GM23248 (cell line): ENCODE data around the gene HNRNPM. TPM values are rescaled to one million over a fixed set of nuclear protein-coding genes. Genes with fewer than 3 reads are reported as not detected.

Experiments used
- DNase-seq: peaks from one replicate; pipeline ENCODE4 v3.0.0-alpha.2; 2015
- H2AFZ ChIP-seq: fragments of 200-600 bp; sonication (generic); 2 replicates; pipeline ENCODE4 v1.6.1; 2016; ENCODE audit warnings: antibody characterized with exemption
- H3F3A ChIP-seq: fragments of 200-600 bp; sonication (generic); 2 replicates; pipeline ENCODE4 v1.6.1; 2016; ENCODE audit warnings: mild to moderate bottlenecking, antibody characterized with exemption, mixed run types; ENCODE audit not compliant: insufficient read depth
- H3K27ac ChIP-seq: fragments of 200-600 bp; sonication (generic); 2 replicates; pipeline ENCODE4 v1.5.1; 2016; ENCODE audit warnings: mild to moderate bottlenecking
- H3K27me3 ChIP-seq: fragments of 200-600 bp; sonication (generic); replicated peaks from 2 replicates; pipeline ENCODE4 v1.6.1; 2016; ENCODE audit warnings: mild to moderate bottlenecking; ENCODE audit not compliant: insufficient read depth
- H3K36me3 ChIP-seq: fragments of 200-600 bp; sonication (generic); 2 replicates; pipeline ENCODE4 v1.6.1; 2016; ENCODE audit warnings: low read depth, mild to moderate bottlenecking
- H3K4me1 ChIP-seq: fragments of 200-600 bp; sonication (generic); 2 replicates; pipeline ENCODE4 v1.6.1; 2016; ENCODE audit warnings: mild to moderate bottlenecking; ENCODE audit not compliant: insufficient read depth
- H3K4me2 ChIP-seq: fragments of 200-600 bp; sonication (generic); one replicate; pipeline ENCODE4 v1.6.1; 2016; ENCODE audit warnings: mild to moderate bottlenecking; ENCODE audit not compliant: unreplicated experiment
- H3K4me3 ChIP-seq: fragments of 200-600 bp; sonication (generic); 2 replicates; pipeline ENCODE4 v1.5.1; 2016; ENCODE audit warnings: mild to moderate bottlenecking
- H3K79me2 ChIP-seq: fragments of 200-600 bp; sonication (generic); 2 replicates; pipeline ENCODE4 v1.6.1; 2016; ENCODE audit warnings: mild to moderate bottlenecking; ENCODE audit not compliant: insufficient read depth
- H3K9ac ChIP-seq: fragments of 200-600 bp; sonication (generic); 2 replicates; pipeline ENCODE4 v1.6.1; 2016; ENCODE audit warnings: mild to moderate bottlenecking
- H3K9me2 ChIP-seq: fragments of 200-600 bp; sonication (generic); 2 replicates; pipeline ENCODE4 v1.6.1; 2016; ENCODE audit warnings: mixed run types, mild to moderate bottlenecking, moderate library complexity; ENCODE audit not compliant: insufficient read depth
- H3K9me3 ChIP-seq: fragments of 200-600 bp; sonication (generic); one replicate; pipeline ENCODE4 v1.6.1; 2017; ENCODE audit warnings: low read depth
- H4K20me1 ChIP-seq: fragments of 200-600 bp; sonication (generic); 2 replicates; pipeline ENCODE4 v1.6.0; 2016; ENCODE audit not compliant: insufficient read depth
- EZH2 ChIP-seq: fragments of 200-600 bp; sonication (generic); IDR thresholded peaks from 2 replicates; pipeline ENCODE4 v1.6.1; 2018; ENCODE audit warnings: antibody characterized with exemption, mild to moderate bottlenecking; ENCODE audit not compliant: insufficient read depth, poor library complexity, severe bottlenecking
- EZH2phosphoT487 ChIP-seq: fragments of 200-600 bp; sonication (generic); IDR thresholded peaks from 2 replicates; pipeline ENCODE4 v1.6.1; 2018; ENCODE audit warnings: antibody characterized with exemption, moderate library complexity, mild to moderate bottlenecking, low read depth; ENCODE audit not compliant: insufficient read depth
- WGBS, 2 experiments: methylation state at CpG; one replicate each; pipeline ENCODE4 v1.1.6; 2015 to 2017; ENCODE audit warnings: low lambda C conversion rate in 2 of 2, low coverage in 1 of 2; ENCODE audit errors: missing lambda C conversion rate in 2 of 2; 5-methylcytosine and 5-hydroxymethylcytosine counted together
- in situ Hi-C: fragments of 300-500 bp; cut with MboI; formaldehyde crosslinking; loops from 2 replicates; pipeline ENCODE4 v1.15.0; 2020
- polyA plus RNA-seq: library from polyadenylated mRNA; unstranded; fragments of >200 nt; fragmentation: Nextera tagmentation; extraction: Ambion mirVana; gene quantifications from 2 replicates; pipeline ENCODE4 v1.2.1, GENCODE V29; 2016
- total RNA-seq: library from RNA; depleted of rRNA; stranded (reverse); fragments of >200 nt; shearing (Covaris generic); gene quantifications from 2 replicates; pipeline ENCODE4 v1.2.3, GENCODE V29; 2014; rRNA removed

Gene HNRNPM
- total and polyA plus RNA-seq, 2 experiments from 2014 or later: 71.0 to 116 TPM

DNA sequence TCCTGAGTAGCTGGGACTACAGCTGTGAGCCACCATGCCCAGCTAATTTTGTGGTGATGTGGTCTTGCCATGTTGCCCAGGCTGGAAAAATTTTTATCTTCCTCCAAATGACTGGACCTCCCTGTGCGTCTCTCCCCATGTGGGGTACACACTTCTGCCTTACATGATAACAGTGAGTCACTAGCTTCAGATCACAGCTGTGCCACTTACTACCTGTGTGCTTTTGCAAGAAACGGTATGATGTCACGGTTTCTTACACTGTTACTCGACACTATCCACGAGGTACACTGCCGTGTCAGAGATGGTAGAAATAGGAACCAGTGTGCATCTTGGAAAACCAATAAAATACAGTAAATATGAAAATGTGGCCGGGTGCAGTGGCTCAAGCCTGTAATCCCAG is 86.7 kb downstream of the HNRNPM start:
- WGBS, 2 experiments: 56 to 57% methylated on average over 7 of the region's 7 CpGs
- H4K20me1 ChIP-seq: 0 out of 2 replicates have a peak, but pooled peaks cover 7% of the 10 kb centered on the region
- H2AFZ ChIP-seq: no peak overlapping the region
- no peaks in the 10 kb centered on the region for H3F3A ChIP-seq
- H3K4me2 ChIP-seq: no peak overlapping the region
- no peaks in the 10 kb centered on the region for H3K9me2 ChIP-seq
- no peaks in the 10 kb centered on the region for H3K27me3 ChIP-seq
- H3K79me2 ChIP-seq: peaks cover 12% of the 10 kb centered on the region; the same call in 1 of the 2 replicates
- no peaks in the 10 kb centered on the region for H3K36me3 ChIP-seq
- no peak overlapping the region for H3K9ac ChIP-seq
- H3K9me3 ChIP-seq: no peaks in the 10 kb centered on the region
- no peak overlapping the region for H3K4me3 ChIP-seq
- DNase-seq: no peak
- no peak overlapping the region for H3K27ac ChIP-seq
- in situ Hi-C loops: no loop called here
- H3K4me1 ChIP-seq: no peaks in the 10 kb centered on the region
- no peak for TF ChIP-seq EZH2
- no peak for TF ChIP-seq EZH2phosphoT487

DNA sequence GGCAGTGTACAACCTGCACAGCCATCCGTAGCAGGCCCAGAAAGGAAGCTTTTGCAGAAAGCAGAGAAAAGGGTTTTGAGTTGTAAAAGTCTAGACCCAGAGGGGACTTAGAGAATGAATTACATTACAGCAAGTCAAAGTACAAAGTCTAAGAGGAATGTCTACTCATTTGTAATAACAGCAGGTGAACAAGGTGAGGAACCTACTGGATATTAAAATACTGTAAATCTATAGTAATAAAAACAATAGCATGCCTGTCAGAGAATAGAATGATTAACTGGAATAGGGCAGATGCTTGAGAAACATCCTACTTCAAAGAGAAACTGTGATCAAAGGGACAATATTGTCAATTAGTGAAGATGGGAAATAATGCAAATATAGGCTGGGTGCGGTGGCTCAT is 87.5 kb downstream of the HNRNPM start:
- TF ChIP-seq EZH2phosphoT487 (no peak), EZH2 (no peak)
- H3K27ac ChIP-seq: no peak overlapping the region
- no peak overlapping the region for H3K4me2 ChIP-seq
- H3F3A ChIP-seq: no peaks in the 10 kb centered on the region
- in situ Hi-C loops: no loop called here
- no peak for DNase-seq
- no peaks in the 10 kb centered on the region for H3K9me2 ChIP-seq
- H4K20me1 ChIP-seq: 0 out of 2 replicates have a peak, but pooled peaks cover 7% of the 10 kb centered on the region
- no peak overlapping the region for H2AFZ ChIP-seq
- H3K9ac ChIP-seq: no peak overlapping the region
- H3K9me3 ChIP-seq: no peaks in the 10 kb centered on the region
- no peak overlapping the region for H3K4me3 ChIP-seq
- H3K27me3 ChIP-seq: no peaks in the 10 kb centered on the region
- peaks cover 5% of the 10 kb centered on the region; the same call in 1 of the 2 replicates for H3K79me2 ChIP-seq
- no peaks in the 10 kb centered on the region for H3K4me1 ChIP-seq
- H3K36me3 ChIP-seq: no peaks in the 10 kb centered on the region
- 84 to 89% methylated on average over 2 of the region's 2 CpGs for WGBS, 2 experiments

DNA sequence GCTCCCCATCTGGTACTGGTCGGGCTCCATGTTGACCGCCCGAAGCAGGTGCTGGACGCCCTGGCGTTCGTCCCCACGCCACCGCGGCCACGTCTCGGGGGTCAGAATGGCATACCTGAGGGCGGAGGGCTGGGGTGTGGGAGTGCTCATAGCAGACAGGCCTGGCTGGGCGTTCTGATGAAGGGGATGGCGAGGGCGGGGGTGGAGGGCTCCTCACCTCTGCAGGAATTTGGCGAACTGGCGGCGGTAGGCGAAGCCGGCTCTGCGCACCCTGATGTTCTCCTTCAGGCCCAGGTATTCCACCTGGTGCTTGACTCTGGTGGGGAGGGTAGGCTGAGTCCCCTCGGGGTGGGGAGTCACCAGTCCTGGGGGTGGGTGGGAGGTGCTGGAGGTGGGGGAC is 91.5 kb downstream of the HNRNPM start:
- Histone ChIP-seq H3K27me3 (no peaks in the 10 kb centered on the region), H3K36me3 (no peaks in the 10 kb centered on the region), H3K9ac (no peak overlapping the region), H3F3A (no peaks in the 10 kb centered on the region; the same call in 1 of the 2 replicates), H3K79me2 (no peaks in the 10 kb centered on the region), H3K4me1 (peaks cover 6% of the 10 kb centered on the region), H3K4me3 (no peak overlapping the region), H3K27ac (no peak overlapping the region), H2AFZ (no peak overlapping the region), H3K9me2 (no peaks in the 10 kb centered on the region), H3K9me3 (no peaks in the 10 kb centered on the region), H3K4me2 (no peak overlapping the region), H4K20me1 (no peaks in the 10 kb centered on the region)
- no peak for DNase-seq
- no peak for TF ChIP-seq EZH2phosphoT487
- no peak for TF ChIP-seq EZH2
- 75 to 78% methylated on average over 18 to 22 of the region's 22 CpGs for WGBS, 2 experiments
- in situ Hi-C loops: no loop called here

DNA sequence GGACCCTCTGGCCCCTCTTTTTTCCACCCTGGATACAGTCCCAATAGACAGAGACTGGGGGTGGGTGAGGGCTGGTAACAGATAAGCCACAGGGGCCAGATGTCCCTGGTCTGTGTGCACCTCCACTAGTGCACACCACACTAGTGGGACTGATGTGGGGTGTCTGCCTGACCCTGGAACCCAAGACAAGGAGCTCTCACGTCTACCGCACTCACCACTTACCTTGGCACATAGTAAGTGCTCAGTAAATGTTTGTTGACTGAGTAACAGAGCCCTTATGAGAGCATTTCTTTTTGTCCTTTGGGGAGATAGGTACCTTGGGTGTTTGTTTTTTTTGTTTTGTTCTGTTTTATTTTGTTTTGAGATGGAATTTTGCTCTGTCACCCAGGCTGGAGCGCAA is 92.3 kb downstream of the HNRNPM start:
- Histone ChIP-seq H3K36me3 (no peaks in the 10 kb centered on the region), H3K4me1 (peaks cover 6% of the 10 kb centered on the region), H2AFZ (no peak overlapping the region), H3K9me2 (no peaks in the 10 kb centered on the region), H3K9me3 (no peaks in the 10 kb centered on the region), H3K4me2 (no peak overlapping the region), H3K4me3 (no peak overlapping the region), H3K79me2 (no peaks in the 10 kb centered on the region), H3K27me3 (no peaks in the 10 kb centered on the region), H3K27ac (no peak overlapping the region), H3K9ac (no peak overlapping the region), H3F3A (no peaks in the 10 kb centered on the region; the same call in 1 of the 2 replicates), H4K20me1 (no peaks in the 10 kb centered on the region)
- TF ChIP-seq EZH2 (no peak), EZH2phosphoT487 (no peak)
- no peak for DNase-seq
- 86 to 90% methylated on average over 3 of the region's 3 CpGs for WGBS, 2 experiments
- in situ Hi-C loops: no loop called here

Other genes starting within 250 kb of the HNRNPM start
- gene CERS4, start 235.6 kb upstream of the HNRNPM start, total RNA-seq: not detected in 2 replicates
- gene CERS4, start 235.6 kb upstream of the HNRNPM start, polyA plus RNA-seq: not detected in 2 replicates
- gene CD320, start 136.6 kb upstream of the HNRNPM start, total RNA-seq: 55.8 and 65.8 TPM in 2 replicates
- gene CD320, start 136.6 kb upstream of the HNRNPM start, polyA plus RNA-seq: 72.2 and 79.4 TPM in 2 replicates
- gene NDUFA7, start 123.6 kb upstream of the HNRNPM start, total RNA-seq: 17.6 and 30.7 TPM in 2 replicates
- gene NDUFA7, start 123.6 kb upstream of the HNRNPM start, polyA plus RNA-seq: 105 and 108 TPM in 2 replicates
- gene RPS28, start 123.5 kb upstream of the HNRNPM start, total RNA-seq: 116 and 235 TPM in 2 replicates
- gene RPS28, start 123.5 kb upstream of the HNRNPM start, polyA plus RNA-seq: 580 and 587 TPM in 2 replicates
- gene KANK3, start 101.7 kb upstream of the HNRNPM start, total RNA-seq: 0.11 and 0.63 TPM in 2 replicates
- not detected in 2 replicates for gene KANK3, start 101.7 kb upstream of the HNRNPM start, polyA plus RNA-seq
- gene ANGPTL4, start 80.8 kb upstream of the HNRNPM start, total RNA-seq: 11.4 and 13.1 TPM in 2 replicates
- gene ANGPTL4, start 80.8 kb upstream of the HNRNPM start, polyA plus RNA-seq: 37.9 and 39.9 TPM in 2 replicates
- 10.4 and 13.3 TPM in 2 replicates for gene RAB11B, start 54.6 kb upstream of the HNRNPM start, total RNA-seq
- gene RAB11B, start 54.6 kb upstream of the HNRNPM start, polyA plus RNA-seq: 84.9 and 85.9 TPM in 2 replicates
- 64.2 and 87.4 TPM in 2 replicates for gene MARCHF2, start 31.7 kb upstream of the HNRNPM start, total RNA-seq
- 33.1 and 33.4 TPM in 2 replicates for gene MARCHF2, start 31.7 kb upstream of the HNRNPM start, polyA plus RNA-seq
- gene PRAM1, start 57.7 kb downstream of the HNRNPM start, total RNA-seq: not detected in 2 replicates
- gene PRAM1, start 57.7 kb downstream of the HNRNPM start, polyA plus RNA-seq: not detected in 2 replicates
- gene ZNF414, start 69.2 kb downstream of the HNRNPM start, total RNA-seq: 1.8 and 2.0 TPM in 2 replicates
- gene ZNF414, start 69.2 kb downstream of the HNRNPM start, polyA plus RNA-seq: 13.0 and 13.8 TPM in 2 replicates
- gene MYO1F, start 132.5 kb downstream of the HNRNPM start, total RNA-seq: 0.54 and 9.0 TPM in 2 replicates
- gene MYO1F, start 132.5 kb downstream of the HNRNPM start, polyA plus RNA-seq: 1.1 and 1.6 TPM in 2 replicates
- 12.2 and 12.9 TPM in 2 replicates for gene ADAMTS10, start 165.7 kb downstream of the HNRNPM start, total RNA-seq
- gene ADAMTS10, start 165.7 kb downstream of the HNRNPM start, polyA plus RNA-seq: 3.5 and 4.3 TPM in 2 replicates
- gene NFILZ, start 185.7 kb downstream of the HNRNPM start, total RNA-seq: not detected in 2 replicates
- not detected in 2 replicates for gene NFILZ, start 185.7 kb downstream of the HNRNPM start, polyA plus RNA-seq